HG02642 (cell line): ENCODE results near the gene ANO3.

Source experiments
- ATAC-seq: cut with Tn5 transposase; IDR thresholded peaks from one replicate; pipeline ENCODE4 v1.9.1; 2021; ENCODE audit warnings: mild to moderate bottlenecking; ENCODE audit not compliant: unreplicated experiment, poor library complexity

ANO3 gene

DNA sequence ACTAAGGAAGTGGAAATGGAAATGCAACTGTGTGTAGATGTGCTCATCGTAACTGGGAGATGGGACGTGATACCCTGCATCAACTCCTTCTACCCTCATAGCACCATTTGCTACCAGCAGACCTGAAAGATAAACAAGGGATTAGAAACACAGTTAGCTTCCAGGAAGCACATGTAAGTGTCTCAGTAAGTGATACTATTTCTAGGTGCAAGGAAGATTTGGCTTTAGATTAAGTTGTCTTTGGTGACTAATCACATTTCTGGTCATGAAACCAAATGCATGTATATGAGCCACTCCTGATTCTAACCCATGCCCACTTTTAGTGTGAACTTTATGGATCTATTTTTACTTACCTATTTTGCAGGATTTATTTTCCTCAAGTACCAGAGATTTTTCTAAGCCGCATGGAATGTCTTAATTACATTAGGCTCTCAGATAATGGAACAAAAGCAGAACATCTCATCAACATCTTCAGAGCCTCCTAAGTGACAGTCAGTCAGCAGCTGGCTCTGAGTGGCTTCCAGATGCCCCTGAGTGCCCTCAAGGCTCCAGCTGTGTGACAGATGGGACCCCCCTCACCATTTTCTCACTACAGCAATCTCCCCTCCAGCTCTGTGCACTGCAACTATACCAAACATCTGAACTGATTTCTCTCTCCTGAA is 368.8 kb downstream of the ANO3 start:
- no peak for ATAC-seq

DNA sequence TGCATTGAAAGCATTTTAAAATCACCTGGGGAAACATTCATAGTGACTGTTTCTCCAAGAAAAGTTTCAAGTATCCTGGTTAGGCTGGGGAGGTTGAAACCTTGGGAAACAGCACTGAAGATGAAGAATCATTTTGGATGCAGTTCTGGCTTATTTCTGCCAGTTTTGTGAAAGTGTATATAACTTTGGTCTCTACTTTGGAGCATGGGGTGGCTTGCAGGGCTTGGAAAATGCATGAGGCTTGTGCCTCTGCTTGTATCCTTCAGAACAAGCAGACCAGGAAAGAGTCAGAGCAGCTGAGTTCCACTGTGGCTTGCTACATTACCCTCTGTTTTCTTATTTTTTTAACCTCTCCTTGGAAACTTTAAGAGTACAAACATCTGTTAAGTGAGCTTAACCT is 370.5 kb downstream of the ANO3 start:
- no peak for ATAC-seq

DNA sequence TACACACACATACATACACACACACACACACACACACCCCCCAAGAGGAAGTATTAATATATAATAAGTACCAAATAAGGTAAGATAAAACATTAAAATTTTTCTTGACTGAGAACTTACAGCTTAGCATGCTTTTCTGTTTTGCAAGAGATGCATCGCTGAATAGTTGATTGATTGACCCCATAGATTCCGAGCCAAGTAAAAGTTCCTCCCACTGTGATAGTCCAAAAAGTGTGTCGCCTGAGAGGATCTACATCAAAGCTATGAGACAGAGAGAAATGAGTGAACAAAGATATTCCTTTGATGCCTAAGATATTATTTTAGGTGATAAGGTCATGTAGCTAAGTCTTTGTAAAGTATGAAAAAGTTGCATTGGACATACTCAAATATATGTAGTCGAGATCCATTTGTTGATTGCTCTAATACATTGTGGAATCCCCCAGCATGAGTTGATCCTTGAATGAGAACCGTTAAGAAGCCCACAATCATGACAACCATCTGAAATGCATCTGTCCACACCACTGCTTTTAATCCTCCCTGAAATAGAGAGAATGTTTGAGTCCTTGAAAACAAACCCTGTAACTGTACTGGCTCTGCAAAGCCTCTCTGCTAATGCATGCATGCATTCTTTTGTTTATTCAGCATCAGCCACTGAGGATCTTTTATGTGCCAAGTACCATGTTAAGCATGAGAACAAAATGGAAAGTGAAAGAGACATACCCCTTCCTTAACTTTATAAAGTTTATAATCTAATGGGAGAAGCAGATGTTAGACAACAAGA is 371.7 kb downstream of the ANO3 start:
- no peak for ATAC-seq

DNA sequence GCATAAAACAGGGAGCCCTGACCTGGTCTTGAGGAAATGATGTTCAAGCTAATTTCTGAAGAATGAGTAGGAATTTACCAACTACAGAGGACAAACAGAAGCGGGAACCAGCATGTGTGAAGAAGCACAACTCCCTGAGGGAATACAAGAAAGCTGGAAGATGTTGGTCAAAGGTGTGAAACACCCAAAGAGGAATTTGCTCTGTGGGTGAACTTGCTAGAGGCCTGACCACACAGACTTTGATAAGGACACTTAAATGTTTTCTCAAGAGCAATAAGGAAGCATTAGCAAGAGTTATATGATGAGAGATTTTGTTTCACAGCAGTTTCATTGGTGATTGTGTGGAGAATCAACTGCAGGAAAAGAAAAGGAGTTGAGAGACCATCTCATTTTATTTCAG is 372.3 kb downstream of the ANO3 start:
- ATAC-seq: no peak

DNA sequence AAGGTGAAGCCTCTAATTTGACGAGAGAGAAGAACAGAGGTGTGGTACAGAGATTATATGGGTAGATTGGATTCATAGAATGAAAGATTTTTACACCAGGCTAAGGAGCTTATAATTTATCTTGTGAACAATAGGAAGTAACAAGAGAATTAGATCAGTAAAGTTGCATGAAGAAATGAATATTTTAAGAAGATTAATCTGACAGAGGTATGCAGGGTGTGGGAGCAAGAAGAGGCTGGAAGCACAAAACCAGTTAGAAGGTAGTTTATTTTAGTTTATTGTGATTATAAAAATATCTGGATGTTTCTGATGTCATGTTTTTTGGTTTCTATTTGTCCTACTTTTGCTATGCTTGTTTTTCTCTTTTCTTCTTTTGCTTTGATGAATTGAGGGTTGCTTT is 374.3 kb downstream of the ANO3 start:
- ATAC-seq: no peak

DNA sequence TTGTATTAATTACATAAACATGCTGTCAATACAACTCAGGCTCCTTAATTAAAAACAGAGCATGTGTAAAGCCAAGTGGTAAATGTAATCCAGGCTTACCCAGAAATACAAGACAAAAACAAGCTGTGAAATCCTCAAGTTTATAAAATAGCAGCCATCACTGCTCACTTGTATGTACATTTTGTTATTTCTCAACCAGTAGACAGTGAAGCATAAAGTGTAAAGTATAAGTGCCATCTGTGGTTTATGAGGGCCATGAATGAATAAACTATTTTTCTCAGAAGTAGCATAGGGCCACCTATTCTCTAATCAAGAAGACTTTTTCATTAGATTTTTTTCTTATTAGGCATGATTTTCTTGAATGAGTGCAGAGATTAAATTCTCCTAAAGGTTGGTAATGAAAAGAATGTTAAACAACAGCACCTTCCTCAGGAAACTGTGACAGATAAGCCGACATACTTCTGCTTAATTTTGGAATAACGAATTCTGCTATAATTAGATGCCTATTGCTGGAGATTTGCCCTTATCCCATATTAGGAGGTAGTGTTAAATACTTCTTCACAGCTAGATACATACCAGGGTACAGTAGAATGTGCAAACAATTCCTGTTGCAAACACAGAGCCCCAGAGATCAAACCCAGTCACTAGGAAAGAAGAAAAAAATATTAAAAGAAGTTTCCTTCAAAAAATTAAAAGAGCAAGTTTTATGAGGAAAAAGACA is 377.0 kb downstream of the ANO3 start:
- ATAC-seq: no peak

DNA sequence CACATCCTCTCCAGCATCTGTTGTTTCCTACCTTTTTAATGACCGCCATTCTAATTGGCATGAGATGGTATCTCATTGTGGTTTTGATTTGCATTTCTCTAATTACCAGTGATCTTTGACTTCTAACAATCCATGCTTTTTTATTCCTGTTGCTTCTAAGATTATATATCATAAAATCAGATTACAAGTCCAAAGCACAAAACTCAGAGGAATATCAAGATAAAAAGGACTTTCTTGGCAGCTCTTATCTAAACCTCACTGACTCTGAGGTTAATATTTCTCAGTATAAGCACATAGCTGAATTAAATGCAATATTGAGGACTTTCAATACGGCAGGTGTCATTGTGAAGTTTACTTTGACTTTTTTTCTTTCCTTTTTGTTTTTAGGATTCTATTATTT is 378.6 kb downstream of the ANO3 start:
- ATAC-seq: no peak

DNA sequence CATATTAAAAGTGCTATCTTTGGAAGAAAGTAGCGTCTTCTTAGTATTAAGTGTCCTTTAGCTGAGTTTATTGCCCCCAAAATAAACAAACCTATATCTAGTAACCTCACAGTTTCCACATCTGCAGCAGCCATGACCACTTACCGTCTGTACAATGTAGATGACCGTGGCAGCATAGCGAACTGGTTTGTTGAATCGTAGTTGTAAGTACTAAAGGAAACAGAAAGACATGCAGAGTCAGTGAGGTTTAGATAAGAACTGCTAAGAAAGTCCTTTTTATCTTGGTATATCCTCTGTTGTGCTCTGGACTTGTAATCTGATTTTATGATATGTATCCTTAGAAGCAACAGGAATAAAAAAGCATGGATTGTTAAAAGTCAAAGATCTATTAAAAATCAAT is 380.6 kb downstream of the ANO3 start:
- no peak for ATAC-seq
